Bone marrow (tissue), 2 donors: ENCODE data around the gene NPAS2.

Experiments used
- DNase-seq, 2 donors: peaks; one replicate each; lab custom pipeline; 2025; lab: John Stamatoyannopoulos, UW

The NPAS2 gene

GRCh38 chr2:100821911-100822265 is 1.9 kb downstream of the NPAS2 start:
- no peak for DNase-seq

GRCh38 chr2:100822587-100823248 is 2.8 kb downstream of the NPAS2 start:
- DNase-seq: no peak

- DNase-seq: no peak
Measured at GRCh38 chr2:100823665-100824438, 3.9 kb downstream of the NPAS2 start.

- no peak for DNase-seq
Measured at GRCh38 chr2:100824842-100825241, 4.9 kb downstream of the NPAS2 start.

- DNase-seq: no peak
Measured at GRCh38 chr2:100826494-100826893, 6.6 kb downstream of the NPAS2 start.

- no peak for DNase-seq
Measured at GRCh38 chr2:100831158-100831750, 11.3 kb downstream of the NPAS2 start.

- DNase-seq: no peak
Measured at GRCh38 chr2:100831831-100832230, 11.9 kb downstream of the NPAS2 start.

GRCh38 chr2:100832885-100833284 is 12.9 kb downstream of the NPAS2 start:
- DNase-seq: no peak

GRCh38 chr2:100833331-100833730 is 13.4 kb downstream of the NPAS2 start:
- no peak for DNase-seq

- no peak for DNase-seq
Measured at GRCh38 chr2:100834221-100834620, 14.3 kb downstream of the NPAS2 start.

- no peak for DNase-seq
Measured at GRCh38 chr2:100835006-100835659, 15.2 kb downstream of the NPAS2 start.

GRCh38 chr2:100840519-100840918 is 20.6 kb downstream of the NPAS2 start:
- no peak for DNase-seq

GRCh38 chr2:100842241-100842922 is 22.4 kb downstream of the NPAS2 start:
- DNase-seq: no peak

- DNase-seq: no peak
Measured at GRCh38 chr2:100844514-100844913, 24.6 kb downstream of the NPAS2 start.

- DNase-seq: no peak
Measured at GRCh38 chr2:100845141-100845991, 25.4 kb downstream of the NPAS2 start.

- DNase-seq: no peak
Measured at GRCh38 chr2:100846716-100847115, 26.8 kb downstream of the NPAS2 start.

- DNase-seq: no peak
Measured at GRCh38 chr2:100852447-100852846, 32.5 kb downstream of the NPAS2 start.

GRCh38 chr2:100852999-100853908 is 33.3 kb downstream of the NPAS2 start:
- DNase-seq: no peak

- DNase-seq: no peak
Measured at GRCh38 chr2:100853909-100854810, 34.2 kb downstream of the NPAS2 start.
